Ovary (tissue), 9 donors: ENCODE measurements around the gene ATP1A3. TPM values are rescaled to one million over a fixed set of nuclear protein-coding genes. Genes with fewer than 3 reads are reported as not detected.

Source experiments
- DNase-seq, 5 donors: peaks; one replicate each; pipeline ENCODE4 v3.0.0-alpha.2; 2019 to 2020
- H3K27ac ChIP-seq, 2 donors: fragments of 200-600 bp; one replicate each; pipeline versions ENCODE4 v1.5.1 to v1.8.0; 2019 to 2022
- H3K27me3 ChIP-seq: fragments of 200-600 bp; one replicate; pipeline ENCODE4 v1.8.0; 2022
- H3K36me3 ChIP-seq: fragments of 200-600 bp; sonication (generic); one replicate; pipeline ENCODE4 v1.5.1; 2019
- H3K4me1 ChIP-seq: one replicate; pipeline ENCODE4 v1.8.1; 2013; ENCODE audit warnings: mild to moderate bottlenecking, moderate library complexity; ENCODE audit not compliant: insufficient read depth
- H3K4me3 ChIP-seq: fragments of 200-600 bp; sonication (generic); one replicate; pipeline ENCODE4 v1.5.1; 2017
- H3K9me3 ChIP-seq, 2 donors: fragments of 200-600 bp in 1 of 2; sonication (generic) in 1 of 2; one replicate each; pipeline versions ENCODE4 v1.5.1 to v1.8.1; 2013 to 2019; ENCODE audit warnings: mild to moderate bottlenecking in 1 of 2, moderate library complexity in 1 of 2
- EP300 ChIP-seq: sonication (generic); formaldehyde crosslinking; IDR thresholded peaks from one replicate; pipeline ENCODE4 v1.6.1; 2017; ENCODE audit warnings: antibody characterized with exemption
- POLR2A ChIP-seq: fragments of 450-650 bp; IDR thresholded peaks from one replicate; pipeline ENCODE4 v1.6.1; 2017; ENCODE audit warnings: antibody characterized with exemption, mild to moderate bottlenecking, moderate library complexity
- WGBS, 3 donors: extraction: QIAGEN DNeasy Blood & Tissue Kit in 1 of 3; methylation state at CpG; one replicate each; pipeline versions ENCODE4 v1.1.5 to v1.1.7; 2013 to 2017; 5-methylcytosine and 5-hydroxymethylcytosine counted together
- intact Hi-C, 4 donors: fragments of 100-400 bp; cut with DNase I; formaldehyde crosslinking; loops; one replicate each; pipeline versions ENCODE4 v1.11.0 to v1.15.1; 2022 to 2023
- polyA plus RNA-seq, 2 donors: library from polyadenylated mRNA; stranded (reverse); fragments of 200-250 nt in 1 of 2; fragments of 350-450 nt in 1 of 2; fragmentation: Illumina TruSeq in 1 of 2; extraction: RNeasy Lipid Tissue Mini Kit (QIAGEN cat#74804) in 1 of 2; gene quantifications; one replicate each; pipeline ENCODE4 v1.2.3, GENCODE V29; 2013 to 2014
- total RNA-seq, 7 donors: library from RNA; depleted of rRNA in 2 of 7; stranded (reverse); fragments of >200 nt in 2 of 7; fragmentation: NEBNext Ultra II Directional in 3 of 7; extraction: Animal tissue kit (Norgen Biotek cat#: 25700) in 3 of 7; gene quantifications; one replicate each; pipeline versions ENCODE4 v1.1.0 to v1.2.4, GENCODE V29; 2016 to 2023
- TF ChIP-seq, protein P1 (sequence below), 3 donors: fragments of 450-650 bp in 2 of 3; fragments of 200-600 bp in 1 of 3; IDR thresholded peaks; one replicate each; pipeline versions ENCODE4 v1.5.1 to v1.8.0; 2016 to 2022; ENCODE audit warnings: antibody characterized with exemption in 3 of 3, mild to moderate bottlenecking in 1 of 3
- donor health status: DM: no; HTN: no; CAD: no; lungs with moderate emphysema.
- donor health status: DM: no; HTN: no; CAD: no.
- donor health status: Bipolar disorder and iron deficiency.
- donor health status: DM: yes; HTN: yes; CAD: no.
- donor health status: DM: no; HTN: no; CAD: no.
- donor health status: DM: yes; HTN: yes; CAD: no.

The ATP1A3 gene
- total and polyA plus RNA-seq, 9 donors, result 0.02 to 0.33 (median 0.32) TPM; not detected in 6

DNA sequence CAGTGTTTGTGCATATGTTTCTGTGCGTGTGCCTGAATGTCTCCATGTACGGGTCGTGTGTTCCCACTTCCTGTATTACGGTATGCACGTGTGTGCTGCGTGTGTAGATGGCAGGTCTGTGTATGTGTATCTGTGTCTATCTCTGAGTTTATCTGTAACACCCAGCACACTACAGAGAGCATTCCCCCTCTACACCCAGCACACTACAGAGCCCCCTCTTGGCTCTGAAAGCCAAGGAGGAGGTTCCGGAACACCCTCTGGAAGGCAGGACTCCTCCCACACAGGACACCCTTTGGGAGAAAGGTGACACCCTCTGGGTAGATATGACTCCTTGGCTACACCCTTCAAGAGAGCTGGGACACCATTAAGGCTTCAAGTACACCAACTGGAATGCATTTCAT lies 63.7 kb downstream of the ATP1A3 start:
- Histone ChIP-seq H3K4me1 (peaks cover 5% of the 10 kb centered on the region), H3K4me3 (no peak overlapping the region), H3K27ac (no peak overlapping the region), H3K9me3 (no peaks in the 10 kb centered on the region), H3K27me3 (no peaks in the 10 kb centered on the region), H3K36me3 (no peaks in the 10 kb centered on the region)
- TF ChIP-seq, protein P1, sequence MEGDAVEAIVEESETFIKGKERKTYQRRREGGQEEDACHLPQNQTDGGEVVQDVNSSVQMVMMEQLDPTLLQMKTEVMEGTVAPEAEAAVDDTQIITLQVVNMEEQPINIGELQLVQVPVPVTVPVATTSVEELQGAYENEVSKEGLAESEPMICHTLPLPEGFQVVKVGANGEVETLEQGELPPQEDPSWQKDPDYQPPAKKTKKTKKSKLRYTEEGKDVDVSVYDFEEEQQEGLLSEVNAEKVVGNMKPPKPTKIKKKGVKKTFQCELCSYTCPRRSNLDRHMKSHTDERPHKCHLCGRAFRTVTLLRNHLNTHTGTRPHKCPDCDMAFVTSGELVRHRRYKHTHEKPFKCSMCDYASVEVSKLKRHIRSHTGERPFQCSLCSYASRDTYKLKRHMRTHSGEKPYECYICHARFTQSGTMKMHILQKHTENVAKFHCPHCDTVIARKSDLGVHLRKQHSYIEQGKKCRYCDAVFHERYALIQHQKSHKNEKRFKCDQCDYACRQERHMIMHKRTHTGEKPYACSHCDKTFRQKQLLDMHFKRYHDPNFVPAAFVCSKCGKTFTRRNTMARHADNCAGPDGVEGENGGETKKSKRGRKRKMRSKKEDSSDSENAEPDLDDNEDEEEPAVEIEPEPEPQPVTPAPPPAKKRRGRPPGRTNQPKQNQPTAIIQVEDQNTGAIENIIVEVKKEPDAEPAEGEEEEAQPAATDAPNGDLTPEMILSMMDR (IDR thresholded peaks at IDR 0.05), result no peak
- TF ChIP-seq POLR2A (no peak), EP300 (no peak)
- WGBS, 3 donors, result 12 to 21% (median 14%) methylated on average over 7 of the region's 7 CpGs
- DNase-seq, result no peak
- intact Hi-C loops, result no loop called here

DNA sequence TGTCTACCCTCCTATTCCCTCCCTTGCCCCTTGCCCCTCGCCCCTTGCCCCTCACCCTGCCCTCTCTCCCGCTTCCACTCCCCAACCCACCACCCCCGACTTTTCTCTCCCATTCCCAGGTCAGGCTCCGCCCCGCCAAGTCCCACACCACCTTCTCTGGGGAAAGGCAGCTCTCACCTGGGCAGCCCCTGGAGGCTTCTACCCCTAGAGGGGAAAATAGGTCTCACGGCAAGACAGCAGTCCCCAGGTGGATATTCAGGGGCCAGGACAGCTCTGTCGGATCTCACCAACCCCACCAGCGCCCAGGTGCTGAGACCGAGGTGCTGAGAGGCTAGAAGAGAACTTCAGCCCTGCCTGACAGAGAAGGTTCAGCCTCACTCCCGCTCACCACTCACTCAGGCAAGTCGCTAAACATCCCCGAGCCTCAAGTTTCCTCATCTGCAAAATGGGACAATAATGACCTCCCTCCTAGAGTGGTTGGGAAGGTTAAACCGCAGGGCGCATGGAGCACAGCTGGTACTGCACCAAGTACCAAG lies 64.4 kb downstream of the ATP1A3 start:
- Histone ChIP-seq H3K27ac (no peak overlapping the region), H3K4me3 (no peak overlapping the region), H3K9me3 (no peaks in the 10 kb centered on the region), H3K4me1 (peaks cover 5% of the 10 kb centered on the region), H3K36me3 (no peaks in the 10 kb centered on the region), H3K27me3 (no peaks in the 10 kb centered on the region)
- TF ChIP-seq, protein P1 (IDR thresholded peaks at IDR 0.05), result no peak
- TF ChIP-seq POLR2A (no peak), EP300 (no peak)
- no peak for DNase-seq
- intact Hi-C loops, result no loop called here
- 21 to 25% (median 24%) methylated on average over 14 of the region's 14 CpGs for WGBS, 3 donors

DNA sequence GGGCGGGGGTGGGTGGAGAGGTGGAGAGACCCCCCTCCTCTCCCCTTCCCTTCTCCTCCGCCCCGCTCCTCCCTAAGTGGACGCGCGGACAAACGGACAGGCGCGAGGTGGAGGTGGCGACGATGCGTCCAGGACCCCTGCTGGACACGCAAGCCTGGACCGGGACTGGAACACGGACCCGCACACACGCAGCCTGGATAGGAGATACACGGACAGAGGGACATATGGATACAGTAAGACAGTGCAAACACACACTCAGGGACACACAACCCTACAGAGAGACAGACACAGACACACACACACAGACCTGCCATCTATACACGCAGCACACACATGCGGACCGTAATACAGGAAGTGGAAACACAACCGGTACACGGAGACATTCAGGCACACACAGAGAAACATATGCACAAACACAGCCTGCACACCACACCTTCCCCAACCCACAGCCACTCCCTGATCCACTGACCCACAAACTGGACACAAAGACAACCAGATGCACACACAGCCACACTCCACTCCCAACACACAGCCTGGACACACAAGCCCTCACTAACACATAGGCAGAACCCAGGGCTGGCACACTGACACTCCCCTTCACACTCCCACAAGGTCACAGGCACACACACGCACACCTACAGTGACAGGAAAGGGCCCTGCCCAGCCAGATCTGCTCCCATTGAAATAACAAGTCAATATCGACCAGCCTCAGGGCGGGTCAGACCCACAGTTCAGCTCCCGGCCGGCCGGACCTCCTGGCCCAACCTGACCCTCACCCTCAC lies 65.1 kb downstream of the ATP1A3 start:
- no peak overlapping the region for H3K27ac ChIP-seq
- peaks cover 5% of the 10 kb centered on the region for H3K4me1 ChIP-seq
- TF ChIP-seq, protein P1 (IDR thresholded peaks at IDR 0.05), result no peak
- no peak for TF ChIP-seq POLR2A
- H3K9me3 ChIP-seq, result no peaks in the 10 kb centered on the region
- peak overlapping the region; percentile 17 for H3K4me3 ChIP-seq
- H3K27me3 ChIP-seq, result no peaks in the 10 kb centered on the region
- DNase-seq, result no peak
- WGBS, 3 donors, result 4% methylated on average over 29 of the region's 29 CpGs
- intact Hi-C loops, result no loop called here
- H3K36me3 ChIP-seq, result no peaks in the 10 kb centered on the region

DNA sequence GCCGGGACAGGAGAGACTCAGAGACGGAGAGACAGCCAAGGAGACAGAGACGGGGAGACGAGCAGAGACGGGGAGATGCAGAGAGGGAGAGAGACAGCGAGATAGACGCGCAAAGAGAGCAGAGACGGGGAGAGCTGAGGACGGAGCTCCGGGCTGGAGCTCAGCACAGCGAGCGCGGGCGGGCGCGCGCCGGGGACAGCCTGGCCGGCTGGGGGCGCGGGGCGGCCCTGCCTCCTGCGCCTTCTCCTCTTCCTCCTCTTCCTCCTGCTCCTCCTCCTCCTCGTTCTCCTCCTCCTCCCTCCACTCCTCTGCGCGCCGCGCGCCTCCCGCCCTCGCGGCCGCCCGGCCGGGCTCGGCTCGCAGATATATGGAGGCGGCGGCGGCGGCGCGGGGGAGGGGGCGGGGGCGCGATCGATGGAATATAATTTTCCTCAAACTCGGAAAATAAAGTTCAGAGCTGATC lies 65.8 kb downstream of the ATP1A3 start, which contains the start of gene ERFL:
Gene ERFL (minus strand): TSS at position 229 of the 463 bp plus-strand sequence. CDS start 15,530 bp downstream, outside the sequence.
- Histone ChIP-seq H3K27me3 (no peaks in the 10 kb centered on the region), H3K27ac (no peak within 1 kb of the TSS), H3K4me3 (peak within 1 kb of the TSS; percentile 17), H3K4me1 (peaks cover 5% of the 10 kb centered on the region), H3K36me3 (no peaks in the 10 kb centered on the region), H3K9me3 (no peaks in the 10 kb centered on the region)
- intact Hi-C loops, result no loop called here
- TF ChIP-seq POLR2A, result no peak
- TF ChIP-seq EP300, result no peak
- TF ChIP-seq, protein P1 (IDR thresholded peaks at IDR 0.05), result no peak
- DNase-seq, result no peak
- WGBS, 3 donors, result 0 to 1% (median 1%) methylated on average over 49 of the region's 49 CpGs
